Caco-2 (cell line): Measurements from ENCODE around the gene PABPN1. TPM values are rescaled to one million over a fixed set of nuclear protein-coding genes. Genes with fewer than 3 reads are reported as not detected.
"Not testable (repeated sequence)": the region's sequence is repeated elsewhere in the genome, so short reads cannot be mapped to it uniquely, and the experiment has no call there.

Experiments used
- BruUV-seq: library from RNA; stranded (reverse); fragments of 400-500 nt; replicated peaks from 2 replicates; lab custom pipeline; 2021; lab: Mats Ljungman, UMichigan
- CTCF ChIA-PET: fragments of 300-600 bp; sonication (Branson Sonifier 250); formaldehyde crosslinking; loops from one replicate; lab custom pipeline; 2022; ENCODE audit warnings: antibody characterized with exemption; lab: Charles Lee
- POLR2A ChIA-PET: fragments of 300-600 bp; sonication (Branson Sonifier 250); formaldehyde crosslinking; loops from one replicate; lab custom pipeline; 2022; ENCODE audit warnings: antibody characterized with exemption; lab: Charles Lee
- DNase-seq, 2 experiments: peaks; one replicate each; pipeline versions ENCODE4 v3.0.0 to v3.0.0-alpha.2; 2020 to 2022
- H3K27me3 ChIP-seq: replicated peaks from 2 replicates; pipeline ENCODE4 v1.6.0; 2011; ENCODE audit warnings: low read length; ENCODE audit not compliant: control insufficient read depth, insufficient read depth
- H3K36me3 ChIP-seq: 2 replicates; pipeline ENCODE4 v1.5.1; 2011; ENCODE audit warnings: low read length; ENCODE audit not compliant: control insufficient read depth, insufficient read depth
- H3K4me1 ChIP-seq: fragments of 250-450 bp; sonication (Bioruptor Pico); 2 replicates; pipeline ENCODE4 v1.5.1; 2020; ENCODE audit warnings: mild to moderate bottlenecking
- H3K4me3 ChIP-seq: 2 replicates; pipeline ENCODE4 v1.5.1; 2011; ENCODE audit warnings: low read depth, mild to moderate bottlenecking, control low read depth, low read length
- H3K9me3 ChIP-seq: fragments of 250-450 bp; sonication (Bioruptor Pico); 2 replicates; pipeline ENCODE4 v1.5.1; 2020; ENCODE audit warnings: mild to moderate bottlenecking, moderate library complexity
- H3K27ac Mint-ChIP-seq: one replicate; pipeline ENCODE4 v1.8.0; 2022; ENCODE audit warnings: mixed read lengths; ENCODE audit not compliant: unreplicated experiment
- H3K27me3 Mint-ChIP-seq: one replicate; pipeline ENCODE4 v1.8.0; 2022; ENCODE audit warnings: mixed read lengths; ENCODE audit not compliant: insufficient read depth, unreplicated experiment
- H3K36me3 Mint-ChIP-seq: one replicate; pipeline ENCODE4 v1.8.0; 2022; ENCODE audit warnings: mild to moderate bottlenecking, mixed read lengths; ENCODE audit not compliant: insufficient read depth, unreplicated experiment
- H3K4me1 Mint-ChIP-seq: one replicate; pipeline ENCODE4 v1.8.0; 2022; ENCODE audit warnings: low read depth, mixed read lengths; ENCODE audit not compliant: unreplicated experiment
- H3K4me3 Mint-ChIP-seq: one replicate; pipeline ENCODE4 v1.8.0; 2022; ENCODE audit warnings: mild to moderate bottlenecking, moderate library complexity, mixed read lengths; ENCODE audit not compliant: unreplicated experiment
- H3K9me3 Mint-ChIP-seq: one replicate; pipeline ENCODE4 v1.8.0; 2022; ENCODE audit warnings: mixed read lengths; ENCODE audit not compliant: unreplicated experiment
- CTCF ChIP-seq, 2 experiments: fragments of 200-600 bp in 1 of 2; IDR thresholded peaks; 1 replicate in 1 of 2; 2 replicates in 1 of 2; pipeline versions ENCODE4 v1.5.1 to v1.8.0; 2011 to 2022; ENCODE audit warnings: antibody characterized with exemption in 1 of 2, control low read depth in 1 of 2, inconsistent platforms in 1 of 2, low read depth in 1 of 2, low read length in 1 of 2, mild to moderate bottlenecking in 1 of 2, moderate library complexity in 1 of 2; ENCODE audit not compliant: insufficient read depth in 1 of 2, severe bottlenecking in 1 of 2, unreplicated experiment in 1 of 2
- intact Hi-C: fragments of 100-400 bp; cut with micrococcal nuclease; formaldehyde crosslinking; loops from one replicate; pipeline ENCODE4 v1.10.0; 2022; ENCODE audit not compliant: unreplicated experiment
- total RNA-seq: library from RNA; stranded (reverse); gene quantifications from 2 replicates; pipeline ENCODE4 v1.2.3, GENCODE V29; 2022

PABPN1 gene
- total RNA-seq, 1 experiment from 2014 or later, result 202 TPM

- Mint-ChIP-seq H3K27me3 (no peaks in the 10 kb centered on the region), H3K27ac (no peak overlapping the region), H3K9me3 (no peaks in the 10 kb centered on the region), H3K4me3 (no peak overlapping the region), H3K36me3 (peaks cover 66% of the 10 kb centered on the region), H3K4me1 (peaks cover 12% of the 10 kb centered on the region)
- TF ChIP-seq CTCF (IDR thresholded peaks at IDR 0.05; ENCODE audit: insufficient read depth in 1 of 2, low read depth in 1 of 2, low read length in 1 of 2, severe bottlenecking in 1 of 2, unreplicated experiment in 1 of 2), result no peak
- no TSS peak for BruUV-seq
- intact Hi-C loops, result loop anchor here (5.0 kb wide), 2 partner anchors 142 to 718 kb away; partner anchors contain the start of gene NGDN
- no peak for DNase-seq
- ChIA-PET CTCF (no interaction called here), POLR2A (no interaction called here)
- Histone ChIP-seq H3K4me3 (no peak overlapping the region), H3K9me3 (no peaks in the 10 kb centered on the region), H3K4me1 (peaks cover 6% of the 10 kb centered on the region), H3K36me3 (peaks cover 2% of the 10 kb centered on the region), H3K27me3 (no peaks in the 10 kb centered on the region)
Measured at GRCh38 chr14:23324993-23325392, 3.7 kb downstream of the PABPN1 start.

GRCh38 chr14:23325746-23326145 lies 4.5 kb downstream of the PABPN1 start:
- BruUV-seq, H3K4me3 Mint-ChIP-seq, DNase-seq, H3K27me3 ChIP-seq, H3K4me1 Mint-ChIP-seq, intact Hi-C loops, H3K4me3 ChIP-seq, H3K27ac Mint-ChIP-seq, H3K27me3 Mint-ChIP-seq, H3K36me3 ChIP-seq, CTCF ChIA-PET, H3K9me3 Mint-ChIP-seq, H3K9me3 ChIP-seq, H3K4me1 ChIP-seq: not testable (repeated sequence)
- POLR2A ChIA-PET, result interaction anchor here (0.7 to 1.0 kb wide), 2 partner anchors 19 to 205 kb away, joined by 6 to 7 read pairs; partner anchors contain the start of gene BCL2L2
- H3K36me3 Mint-ChIP-seq, result peaks cover 58% of the 10 kb centered on the region

- no peak overlapping the region for H3K4me3 ChIP-seq
- TF ChIP-seq CTCF (IDR thresholded peaks at IDR 0.05; ENCODE audit: insufficient read depth in 1 of 2, low read depth in 1 of 2, low read length in 1 of 2, severe bottlenecking in 1 of 2, unreplicated experiment in 1 of 2), result no peak
- Mint-ChIP-seq H3K4me3 (no peak overlapping the region), H3K27me3 (no peaks in the 10 kb centered on the region), H3K27ac (no peak overlapping the region), H3K9me3 (no peaks in the 10 kb centered on the region), H3K36me3 (peaks cover 50% of the 10 kb centered on the region), H3K4me1 (peaks cover 7% of the 10 kb centered on the region)
- intact Hi-C loops, result no loop called here
- DNase-seq, result no peak
- H3K4me1 ChIP-seq, result no peaks in the 10 kb centered on the region
- no TSS peak for BruUV-seq
- ChIA-PET POLR2A (interaction anchor here (0.7 to 1.0 kb wide), 4 partner anchors 20 to 206 kb away, joined by 3 to 7 read pairs (median 5); partner anchors contain the start of genes BCL2L2 and SLC22A17), CTCF (interaction anchor here (0.6 to 1.6 kb wide), 4 partner anchors 34 to 152 kb away, joined by 3 to 12 read pairs (median 4); no protein-coding TSS in a partner anchor)
- H3K9me3 ChIP-seq, result no peaks in the 10 kb centered on the region
- H3K27me3 ChIP-seq, result no peaks in the 10 kb centered on the region
- peaks cover 2% of the 10 kb centered on the region for H3K36me3 ChIP-seq
Measured at GRCh38 chr14:23326491-23327332, 5.5 kb downstream of the PABPN1 start.
